NCI-H128 (cell line): ENCODE measurements around the gene PTCD1.

Source experiments
- DNase-seq: peaks from one replicate; lab custom pipeline; 2025; ENCODE audit not compliant: unreplicated experiment; lab: John Stamatoyannopoulos, UW

Gene PTCD1

DNA sequence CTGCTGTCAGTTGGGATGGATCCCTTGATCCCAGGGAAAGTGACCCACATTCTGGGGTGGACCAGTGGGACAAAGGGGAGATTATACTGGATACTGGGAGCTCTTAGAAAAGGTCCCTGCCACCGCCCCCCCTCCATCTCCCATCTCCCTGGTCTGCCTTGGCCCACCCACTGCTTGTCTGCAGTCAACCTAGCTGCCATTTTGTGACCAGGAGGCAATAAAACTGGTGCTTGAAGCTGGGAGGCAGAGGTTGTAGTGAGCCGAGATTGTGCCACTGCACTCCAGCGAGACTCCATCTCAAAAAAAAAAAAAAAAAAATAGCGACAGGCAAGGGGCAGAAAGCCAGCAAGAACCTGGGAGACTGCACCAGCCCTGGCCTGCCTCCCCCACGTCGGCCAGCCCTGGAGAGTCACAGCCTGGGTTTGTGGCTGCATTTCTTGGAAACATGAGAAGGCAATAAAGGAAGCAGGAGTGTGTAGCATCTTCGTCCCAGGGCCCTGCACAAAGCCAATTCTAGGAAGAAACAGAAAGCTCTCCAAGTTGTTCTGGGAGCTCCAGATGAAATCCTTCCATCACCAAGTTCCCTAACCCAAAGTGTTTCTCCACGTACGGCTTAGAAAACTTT, 68.7 kb downstream of the PTCD1 start:
- DNase-seq: no peak

DNA sequence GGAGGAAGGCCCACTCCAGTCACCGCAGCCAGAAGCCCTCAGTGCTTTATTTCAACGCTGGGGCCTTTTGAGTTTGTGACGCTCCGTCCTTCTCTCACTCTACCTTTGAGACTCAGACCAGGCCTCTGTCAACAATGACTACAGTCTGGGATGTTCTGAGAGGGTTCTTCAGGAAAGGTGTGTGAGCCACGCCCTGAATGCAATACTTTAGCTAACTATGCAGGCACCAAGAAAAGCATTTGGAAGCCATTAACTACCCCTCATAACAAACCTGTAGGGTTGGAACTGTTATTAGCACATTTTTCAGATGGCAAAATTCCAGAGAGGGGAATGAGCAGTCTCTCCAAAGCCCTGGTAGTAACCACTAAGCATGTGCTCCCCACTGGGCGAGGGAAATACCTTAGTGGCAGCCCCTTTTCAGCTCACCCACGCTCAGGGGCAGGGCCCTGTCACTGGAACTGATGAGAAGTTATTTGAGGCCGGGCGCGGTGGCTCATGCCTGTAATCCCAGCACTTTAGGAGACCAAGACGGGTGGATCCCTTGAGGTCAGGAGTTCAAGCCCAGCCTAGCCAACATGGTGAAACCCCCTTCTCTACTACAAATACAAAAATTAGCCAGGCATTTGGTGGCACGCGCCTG, 69.7 kb downstream of the PTCD1 start:
- no peak for DNase-seq
